Measurements from ENCODE around the gene SORCS2.

DNA sequence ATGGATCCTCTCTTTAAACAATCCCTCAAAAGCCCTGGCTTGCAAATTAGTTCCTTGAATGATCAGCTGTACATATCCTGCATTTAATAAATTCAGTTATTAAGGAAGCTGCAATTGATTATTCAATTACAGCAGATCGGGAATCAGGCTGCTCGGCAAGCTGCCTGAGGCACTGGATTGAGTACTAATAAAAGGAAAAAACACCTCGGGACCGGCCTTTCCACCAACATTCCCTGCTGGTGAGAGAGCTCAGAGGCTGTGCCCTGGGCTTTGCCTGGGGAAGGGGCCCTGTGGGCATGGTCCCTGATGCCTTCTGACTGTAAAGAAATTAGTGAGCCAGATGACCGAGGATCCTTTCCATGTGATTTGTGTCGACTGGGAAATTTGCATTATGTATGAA lies 69.2 kb downstream of the SORCS2 start:
- no peak for TF ChIP-seq POLR2A (IDR thresholded peaks at IDR 0.05)
- TF ChIP-seq, protein P1, sequence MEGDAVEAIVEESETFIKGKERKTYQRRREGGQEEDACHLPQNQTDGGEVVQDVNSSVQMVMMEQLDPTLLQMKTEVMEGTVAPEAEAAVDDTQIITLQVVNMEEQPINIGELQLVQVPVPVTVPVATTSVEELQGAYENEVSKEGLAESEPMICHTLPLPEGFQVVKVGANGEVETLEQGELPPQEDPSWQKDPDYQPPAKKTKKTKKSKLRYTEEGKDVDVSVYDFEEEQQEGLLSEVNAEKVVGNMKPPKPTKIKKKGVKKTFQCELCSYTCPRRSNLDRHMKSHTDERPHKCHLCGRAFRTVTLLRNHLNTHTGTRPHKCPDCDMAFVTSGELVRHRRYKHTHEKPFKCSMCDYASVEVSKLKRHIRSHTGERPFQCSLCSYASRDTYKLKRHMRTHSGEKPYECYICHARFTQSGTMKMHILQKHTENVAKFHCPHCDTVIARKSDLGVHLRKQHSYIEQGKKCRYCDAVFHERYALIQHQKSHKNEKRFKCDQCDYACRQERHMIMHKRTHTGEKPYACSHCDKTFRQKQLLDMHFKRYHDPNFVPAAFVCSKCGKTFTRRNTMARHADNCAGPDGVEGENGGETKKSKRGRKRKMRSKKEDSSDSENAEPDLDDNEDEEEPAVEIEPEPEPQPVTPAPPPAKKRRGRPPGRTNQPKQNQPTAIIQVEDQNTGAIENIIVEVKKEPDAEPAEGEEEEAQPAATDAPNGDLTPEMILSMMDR (IDR thresholded peaks at IDR 0.05): no peak

Data from right lobe of liver (tissue), 4 donors.